Suprapubic skin (tissue), 4 donors: ENCODE measurements around the gene GZMH. TPM values are rescaled to one million over a fixed set of nuclear protein-coding genes. Genes with fewer than 3 reads are reported as not detected.
"Not testable (repeated sequence)": the region's sequence is repeated elsewhere in the genome, so short reads cannot be mapped to it uniquely, and the experiment has no call there.

ENCODE experiments used
- DNase-seq, 2 donors: peaks; one replicate each; pipeline ENCODE4 v3.0.0-alpha.2; 2019; ENCODE audit warnings: low spot score in 2 of 2
- H3K27ac ChIP-seq: fragments of 200-600 bp; sonication (generic); one replicate; pipeline ENCODE4 v1.5.1; 2019
- H3K27me3 ChIP-seq: fragments of 200-600 bp; sonication (generic); one replicate; pipeline ENCODE4 v1.5.1; 2019
- H3K36me3 ChIP-seq: fragments of 200-600 bp; sonication (generic); one replicate; pipeline ENCODE4 v1.5.1; 2019
- H3K4me1 ChIP-seq: fragments of 200-600 bp; sonication (generic); one replicate; pipeline ENCODE4 v1.5.1; 2019
- H3K4me3 ChIP-seq: fragments of 200-600 bp; sonication (generic); one replicate; pipeline ENCODE4 v1.5.1; 2019; ENCODE audit warnings: mild to moderate bottlenecking
- H3K9me3 ChIP-seq: fragments of 200-600 bp; sonication (generic); one replicate; pipeline ENCODE4 v1.5.1; 2019
- CTCF ChIP-seq, 2 donors: fragments of 200-600 bp in 1 of 2; fragments of 450-650 bp in 1 of 2; sonication (generic) in 1 of 2; IDR thresholded peaks; one replicate each; pipeline ENCODE4 v1.5.1; 2016 to 2019; ENCODE audit warnings: antibody characterized with exemption in 2 of 2, mild to moderate bottlenecking in 1 of 2, moderate library complexity in 1 of 2
- EP300 ChIP-seq: sonication (generic); formaldehyde crosslinking; IDR thresholded peaks from one replicate; pipeline ENCODE4 v1.6.1; 2017; ENCODE audit warnings: antibody characterized with exemption
- POLR2A ChIP-seq, 2 donors: fragments of 450-650 bp; IDR thresholded peaks; one replicate each; pipeline ENCODE4 v1.6.1; 2017; ENCODE audit warnings: antibody characterized with exemption in 2 of 2, mild to moderate bottlenecking in 2 of 2, moderate library complexity in 2 of 2
- POLR2AphosphoS5 ChIP-seq, 3 donors: sonication (generic); formaldehyde crosslinking; IDR thresholded peaks; one replicate each; pipeline ENCODE4 v1.6.1; 2017; ENCODE audit warnings: antibody characterized with exemption in 3 of 3
- WGBS: methylation state at CpG from one replicate; pipeline ENCODE4 v1.1.5; 2018; 5-methylcytosine and 5-hydroxymethylcytosine counted together
- total RNA-seq, 4 donors: library from RNA; depleted of rRNA; stranded (reverse); fragments of >200 nt; gene quantifications; one replicate each; pipeline ENCODE4 v1.1.0, GENCODE V29; 2016

The GZMH gene
- total RNA-seq, 4 donors from 2014 or later, result not detected

- DNase-seq, result no peak
- TF ChIP-seq CTCF (IDR thresholded peaks at IDR 0.05) (no peak), EP300 (no peak), POLR2AphosphoS5 (IDR thresholded peaks at IDR 0.05) (no peak), POLR2A (IDR thresholded peaks at IDR 0.05) (no peak)
- Histone ChIP-seq H3K4me3 (no peak overlapping the region), H3K9me3 (peaks cover 4% of the 10 kb centered on the region), H3K27ac (no peak overlapping the region), H3K36me3 (no peaks in the 10 kb centered on the region), H3K27me3 (no peaks in the 10 kb centered on the region), H3K4me1 (no peaks in the 10 kb centered on the region)
- WGBS, result 69% methylated on average over 3 of the region's 4 CpGs
These were observed 2.4 kb downstream of the GZMH start for GRCh38 chr14:24607081-24607480.

- WGBS, result 53% methylated on average over 3 of the region's 3 CpGs
- no peak for DNase-seq
- H3K9me3 ChIP-seq, result no peaks in the 10 kb centered on the region
- H3K4me3 ChIP-seq, result no peak overlapping the region
- H3K36me3 ChIP-seq, result no peaks in the 10 kb centered on the region
- no peak for TF ChIP-seq CTCF (IDR thresholded peaks at IDR 0.05)
- no peak for TF ChIP-seq POLR2A (IDR thresholded peaks at IDR 0.05)
- TF ChIP-seq EP300, result no peak
- no peak for TF ChIP-seq POLR2AphosphoS5 (IDR thresholded peaks at IDR 0.05)
- no peaks in the 10 kb centered on the region for H3K4me1 ChIP-seq
- no peak overlapping the region for H3K27ac ChIP-seq
- no peaks in the 10 kb centered on the region for H3K27me3 ChIP-seq
These were observed 3.2 kb downstream of the GZMH start for GRCh38 chr14:24606297-24606696.

- no peaks in the 10 kb centered on the region for H3K9me3 ChIP-seq
- no peaks in the 10 kb centered on the region for H3K36me3 ChIP-seq
- TF ChIP-seq POLR2A (IDR thresholded peaks at IDR 0.05) (no peak), EP300 (no peak), CTCF (IDR thresholded peaks at IDR 0.05) (peak in 1 of 2 donors; percentile 76)
- H3K27ac ChIP-seq, result no peak overlapping the region
- no peak overlapping the region for H3K4me3 ChIP-seq
- DNase-seq, result no peak
- no peaks in the 10 kb centered on the region for H3K27me3 ChIP-seq
- WGBS, result 77% methylated on average over 3 of the region's 3 CpGs
- no peaks in the 10 kb centered on the region for H3K4me1 ChIP-seq
These were observed 3.9 kb downstream of the GZMH start for GRCh38 chr14:24605435-24606190.

GRCh38 chr14:24597403-24597802, 12.1 kb downstream of the GZMH start:
- Histone ChIP-seq H3K4me1 (no peaks in the 10 kb centered on the region), H3K4me3 (no peak overlapping the region), H3K27me3 (no peaks in the 10 kb centered on the region), H3K36me3 (no peaks in the 10 kb centered on the region), H3K9me3 (peaks cover 19% of the 10 kb centered on the region), H3K27ac (no peak overlapping the region)
- DNase-seq, result no peak
- TF ChIP-seq POLR2AphosphoS5 (IDR thresholded peaks at IDR 0.05) (no peak), POLR2A (IDR thresholded peaks at IDR 0.05) (no peak), CTCF (IDR thresholded peaks at IDR 0.05) (no peak), EP300 (no peak)

- TF ChIP-seq CTCF (IDR thresholded peaks at IDR 0.05) (no peak), POLR2A (IDR thresholded peaks at IDR 0.05) (no peak), EP300 (no peak), POLR2AphosphoS5 (IDR thresholded peaks at IDR 0.05) (no peak)
- Histone ChIP-seq H3K9me3 (peaks cover 19% of the 10 kb centered on the region), H3K4me1 (no peaks in the 10 kb centered on the region), H3K36me3 (no peaks in the 10 kb centered on the region), H3K27ac (no peak overlapping the region), H3K4me3 (no peak overlapping the region), H3K27me3 (no peaks in the 10 kb centered on the region)
- DNase-seq, result no peak
- 85% methylated on average over 3 of the region's 3 CpGs for WGBS
These were observed 14.2 kb downstream of the GZMH start for GRCh38 chr14:24595073-24595808.

GRCh38 chr14:24591004-24591403, 18.5 kb downstream of the GZMH start:
- not testable (repeated sequence) for DNase-seq

GRCh38 chr14:24584402-24584801, 25.1 kb downstream of the GZMH start:
- not testable (repeated sequence) for DNase-seq, H3K4me3 ChIP-seq, H3K4me1 ChIP-seq, H3K27me3 ChIP-seq, H3K36me3 ChIP-seq, H3K9me3 ChIP-seq, H3K27ac ChIP-seq
- whole genome bisulfite sequencing, result 85% methylated on average over 3 of the region's 3 CpGs

More at GRCh38 chr14:24591004-24591403, 18.5 kb downstream of the GZMH start:
- 80% methylated on average over 2 of the region's 2 CpGs for WGBS
- H3K4me1 ChIP-seq, H3K36me3 ChIP-seq, H3K27me3 ChIP-seq, H3K27ac ChIP-seq, H3K4me3 ChIP-seq: not testable (repeated sequence)
- H3K9me3 ChIP-seq, result peaks cover 15% of the 10 kb centered on the region
